ENCODE measurements around the gene RPS6KA2. TPM values are rescaled to one million over a fixed set of nuclear protein-coding genes. Genes with fewer than 3 reads are reported as not detected.

Gene RPS6KA2
- total RNA-seq, 1 experiment from 2014 or later, result 18.5 TPM

GRCh38 chr6:166473886-166474571, 153.0 kb downstream of the RPS6KA2 start:
- Histone ChIP-seq H3K4me1 (replicated peaks; ENCODE audit: insufficient read depth) (no peaks in the 10 kb centered on the region), H3K79me2 (ENCODE audit: low read depth) (no peaks in the 10 kb centered on the region), H3K27me3 (ENCODE audit: insufficient read depth, low read depth) (no peaks in the 10 kb centered on the region), H3F3A (ENCODE audit: insufficient read depth, low read depth) (no peaks in the 10 kb centered on the region), H3K4me3 (no peak overlapping the region), H3K36me3 (ENCODE audit: low read depth) (no peaks in the 10 kb centered on the region), H2AFZ (no peak overlapping the region), H3K4me2 (no peak overlapping the region), H3K9me3 (ENCODE audit: insufficient read depth, low read depth) (no peaks in the 10 kb centered on the region), H3K9me2 (ENCODE audit: insufficient read depth) (no peaks in the 10 kb centered on the region), H3K27ac (no peak overlapping the region), H4K20me1 (ENCODE audit: insufficient read depth) (no peaks in the 10 kb centered on the region)
- CTCF ChIA-PET, result no interaction called here
- intact Hi-C loops (cut with micrococcal nuclease; ENCODE audit: unreplicated experiment), result no loop called here
- DNase-seq, result no peak
- BruUV-seq (replicated peaks), result no TSS peak
- no peak for TF ChIP-seq CTCF (conservative IDR thresholded peaks at IDR 0.05)
- TF ChIP-seq EZH2 (IDR thresholded peaks at IDR 0.05; ENCODE audit: low read depth), result no peak
- POLR2A ChIA-PET (ENCODE audit: unreplicated experiment), result no interaction called here

- DNase-seq, result no peak
- BruUV-seq (replicated peaks), result no TSS peak
- ChIA-PET POLR2A (ENCODE audit: unreplicated experiment) (no interaction called here), CTCF (no interaction called here)
- intact Hi-C loops (cut with micrococcal nuclease; ENCODE audit: unreplicated experiment), result no loop called here
- no peaks in the 10 kb centered on the region for H3K27me3 ChIP-seq (ENCODE audit: insufficient read depth, low read depth)
- H3K9me2 ChIP-seq (ENCODE audit: insufficient read depth), result no peaks in the 10 kb centered on the region
- TF ChIP-seq EZH2 (IDR thresholded peaks at IDR 0.05; ENCODE audit: low read depth) (no peak), CTCF (conservative IDR thresholded peaks at IDR 0.05) (no peak)
- no peak overlapping the region for H3K4me3 ChIP-seq
- no peak overlapping the region for H3K27ac ChIP-seq
- no peak overlapping the region for H2AFZ ChIP-seq
- H3K36me3 ChIP-seq (ENCODE audit: low read depth), result no peaks in the 10 kb centered on the region
- no peaks in the 10 kb centered on the region for H3K79me2 ChIP-seq (ENCODE audit: low read depth)
- H3K4me2 ChIP-seq, result no peak overlapping the region
- H3K4me1 ChIP-seq (replicated peaks; ENCODE audit: insufficient read depth), result no peaks in the 10 kb centered on the region
- H3K9me3 ChIP-seq (ENCODE audit: insufficient read depth, low read depth), result no peaks in the 10 kb centered on the region
- H4K20me1 ChIP-seq (ENCODE audit: insufficient read depth), result no peaks in the 10 kb centered on the region
- no peaks in the 10 kb centered on the region for H3F3A ChIP-seq (ENCODE audit: insufficient read depth, low read depth)
Observed at GRCh38 chr6:166472636-166473035, 154.4 kb downstream of the RPS6KA2 start.

- BruUV-seq (replicated peaks), result no TSS peak
- no peaks in the 10 kb centered on the region for H3K9me3 ChIP-seq (ENCODE audit: insufficient read depth, low read depth)
- ChIA-PET CTCF (no interaction called here), POLR2A (ENCODE audit: unreplicated experiment) (no interaction called here)
- H4K20me1 ChIP-seq (ENCODE audit: insufficient read depth), result no peaks in the 10 kb centered on the region
- DNase-seq, result no peak
- H3K36me3 ChIP-seq (ENCODE audit: low read depth), result no peaks in the 10 kb centered on the region
- no peak overlapping the region for H3K27ac ChIP-seq
- no peak overlapping the region for H3K4me2 ChIP-seq
- H3F3A ChIP-seq (ENCODE audit: insufficient read depth, low read depth), result peaks cover 6% of the 10 kb centered on the region; the same call in 1 of the 2 replicates
- no peak overlapping the region for H2AFZ ChIP-seq
- intact Hi-C loops (cut with micrococcal nuclease; ENCODE audit: unreplicated experiment), result no loop called here
- no peaks in the 10 kb centered on the region for H3K9me2 ChIP-seq (ENCODE audit: insufficient read depth)
- H3K4me3 ChIP-seq, result no peak overlapping the region
- no peaks in the 10 kb centered on the region for H3K79me2 ChIP-seq (ENCODE audit: low read depth)
- no peak for TF ChIP-seq EZH2 (IDR thresholded peaks at IDR 0.05; ENCODE audit: low read depth)
- no peak for TF ChIP-seq CTCF (conservative IDR thresholded peaks at IDR 0.05)
- H3K4me1 ChIP-seq (replicated peaks; ENCODE audit: insufficient read depth), result 0 out of 2 replicates have a peak, but pooled peaks cover 4% of the 10 kb centered on the region
- no peaks in the 10 kb centered on the region for H3K27me3 ChIP-seq (ENCODE audit: insufficient read depth, low read depth)
Observed at GRCh38 chr6:166471797-166472260, 155.2 kb downstream of the RPS6KA2 start.
